Measurements from ENCODE around the gene ANO10. TPM values are rescaled to one million over a fixed set of nuclear protein-coding genes. Genes with fewer than 3 reads are reported as not detected.

The ANO10 gene
- total and polyA plus RNA-seq, 2 donors (not counting 3 experiments of a cell fraction or from before 2014, with no cell fraction given), result 28.4 to 45.8 TPM

DNA sequence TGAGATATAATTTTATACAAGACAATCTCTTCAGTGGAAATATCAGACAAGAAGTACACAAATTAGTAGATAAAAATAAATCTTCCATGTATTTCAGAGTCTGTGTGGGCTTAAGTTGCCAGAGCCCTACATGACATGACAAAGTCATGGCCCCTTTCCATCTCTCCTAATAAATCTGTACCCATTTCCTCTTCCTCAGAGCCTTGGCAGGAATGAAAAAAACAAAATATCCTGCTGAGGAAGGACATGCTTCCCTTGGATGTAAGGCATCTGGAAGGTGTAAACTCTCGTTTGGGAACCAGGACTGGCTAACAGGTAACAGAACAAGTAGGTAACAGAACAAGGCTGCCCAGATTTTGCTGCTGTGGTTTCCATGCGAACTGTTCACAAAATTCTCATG is 187.4 kb downstream of the ANO10 start:
- H3K27ac ChIP-seq (ENCODE audit: insufficient read depth, low read depth, low read length), result no peak overlapping the region
- intact Hi-C loops (cut with micrococcal nuclease), result no loop called here
- H3K4me2 ChIP-seq (ENCODE audit: insufficient read depth, low read length), result no peak overlapping the region
- dilution Hi-C loops (cut with MboI; ENCODE audit: extremely low pct_ligation_motif_present, low sequenced_read_pairs), result no loop called here
- no peaks in the 10 kb centered on the region for H3K79me2 ChIP-seq (ENCODE audit: control insufficient read depth, insufficient read depth, low read length)
- no peaks in the 10 kb centered on the region for H3K27me3 ChIP-seq (ENCODE audit: control insufficient read depth in 2 of 2, insufficient read depth in 2 of 2, low read length in 2 of 2)
- H3K36me3 ChIP-seq (ENCODE audit: control insufficient read depth in 2 of 2, extremely low read depth in 1 of 2, insufficient read depth in 2 of 2, low read length in 2 of 2), result no peaks in the 10 kb centered on the region
- DNase-seq (ENCODE audit: low read depth, low spot score) (peak; percentile 9), FAIRE-seq (no peak)
- no peaks in the 10 kb centered on the region for H3K9me1 ChIP-seq (replicated peaks; ENCODE audit: control insufficient read depth, extremely low read depth, insufficient read depth, low read length)
- no peak overlapping the region for H2AFZ ChIP-seq (ENCODE audit: low read depth, low read length)
- no peaks in the 10 kb centered on the region for H4K20me1 ChIP-seq (replicated peaks; ENCODE audit: control insufficient read depth, extremely low read depth, insufficient read depth, low read length)
- BruUV-seq (replicated peaks), result no TSS peak
- TF ChIP-seq GATA2 (IDR thresholded peaks at IDR 0.05; ENCODE audit: insufficient read depth, insufficient read length, low read depth, low read length) (no peak), EZH2 (IDR thresholded peaks at IDR 0.05; ENCODE audit: borderline replicate concordance, low read depth, low read length, severe bottlenecking) (no peak)
- H3K9me3 ChIP-seq (replicated peaks; ENCODE audit: control insufficient read depth, insufficient read depth, low read length), result no peaks in the 10 kb centered on the region
- CTCF ChIA-PET, result no interaction called here
- H3K4me3 ChIP-seq (replicated peaks in 1 of 3; ENCODE audit: insufficient read depth in 1 of 3, low read depth in 1 of 3, low read length in 3 of 3), result no peak overlapping the region
- no peak overlapping the region for H3K9ac ChIP-seq (replicated peaks; ENCODE audit: extremely low read depth, insufficient read depth, low read length)
- no peaks in the 10 kb centered on the region for H3K4me1 ChIP-seq (ENCODE audit: control insufficient read depth, extremely low read depth, insufficient read depth, low read length)
- POLR2A ChIA-PET, result no interaction called here

DNA sequence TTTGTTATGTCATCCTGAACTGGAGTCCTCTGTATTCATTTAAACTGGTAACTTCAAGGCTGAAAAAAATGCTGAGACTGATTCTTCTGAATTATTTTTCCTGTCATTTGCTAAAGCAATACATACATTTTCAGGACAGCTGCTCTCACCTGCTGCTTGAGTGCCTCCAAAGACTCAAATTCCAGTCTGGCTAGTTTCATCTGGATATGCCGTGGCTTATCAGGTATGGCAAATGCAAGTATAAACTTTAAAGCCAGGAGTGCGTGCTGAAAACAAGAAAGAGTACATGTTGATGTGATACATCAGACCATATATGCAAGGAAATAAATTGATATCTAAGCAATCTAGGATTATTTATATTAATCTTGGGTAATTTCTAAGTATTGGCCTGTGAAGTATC is 189.3 kb downstream of the ANO10 start:
- Histone ChIP-seq H3K9ac (replicated peaks; ENCODE audit: extremely low read depth, insufficient read depth, low read length) (no peak overlapping the region), H3K9me1 (replicated peaks; ENCODE audit: control insufficient read depth, extremely low read depth, insufficient read depth, low read length) (no peaks in the 10 kb centered on the region), H3K4me3 (replicated peaks in 1 of 3; ENCODE audit: insufficient read depth in 1 of 3, low read depth in 1 of 3, low read length in 3 of 3) (no peak overlapping the region), H4K20me1 (replicated peaks; ENCODE audit: control insufficient read depth, extremely low read depth, insufficient read depth, low read length) (no peaks in the 10 kb centered on the region), H3K4me1 (ENCODE audit: control insufficient read depth, extremely low read depth, insufficient read depth, low read length) (no peaks in the 10 kb centered on the region), H3K27ac (ENCODE audit: insufficient read depth, low read depth, low read length) (no peak overlapping the region), H3K36me3 (ENCODE audit: control insufficient read depth in 2 of 2, extremely low read depth in 1 of 2, insufficient read depth in 2 of 2, low read length in 2 of 2) (no peaks in the 10 kb centered on the region), H3K27me3 (ENCODE audit: control insufficient read depth in 2 of 2, insufficient read depth in 2 of 2, low read length in 2 of 2) (no peaks in the 10 kb centered on the region), H3K4me2 (ENCODE audit: insufficient read depth, low read length) (no peak overlapping the region), H3K79me2 (ENCODE audit: control insufficient read depth, insufficient read depth, low read length) (no peaks in the 10 kb centered on the region), H2AFZ (ENCODE audit: low read depth, low read length) (no peak overlapping the region), H3K9me3 (replicated peaks; ENCODE audit: control insufficient read depth, insufficient read depth, low read length) (no peaks in the 10 kb centered on the region)
- TF ChIP-seq POLR2AphosphoS5 (IDR thresholded peaks at IDR 0.05; ENCODE audit: insufficient read depth, low read depth, low read length), result no peak
- TF ChIP-seq, protein P1, sequence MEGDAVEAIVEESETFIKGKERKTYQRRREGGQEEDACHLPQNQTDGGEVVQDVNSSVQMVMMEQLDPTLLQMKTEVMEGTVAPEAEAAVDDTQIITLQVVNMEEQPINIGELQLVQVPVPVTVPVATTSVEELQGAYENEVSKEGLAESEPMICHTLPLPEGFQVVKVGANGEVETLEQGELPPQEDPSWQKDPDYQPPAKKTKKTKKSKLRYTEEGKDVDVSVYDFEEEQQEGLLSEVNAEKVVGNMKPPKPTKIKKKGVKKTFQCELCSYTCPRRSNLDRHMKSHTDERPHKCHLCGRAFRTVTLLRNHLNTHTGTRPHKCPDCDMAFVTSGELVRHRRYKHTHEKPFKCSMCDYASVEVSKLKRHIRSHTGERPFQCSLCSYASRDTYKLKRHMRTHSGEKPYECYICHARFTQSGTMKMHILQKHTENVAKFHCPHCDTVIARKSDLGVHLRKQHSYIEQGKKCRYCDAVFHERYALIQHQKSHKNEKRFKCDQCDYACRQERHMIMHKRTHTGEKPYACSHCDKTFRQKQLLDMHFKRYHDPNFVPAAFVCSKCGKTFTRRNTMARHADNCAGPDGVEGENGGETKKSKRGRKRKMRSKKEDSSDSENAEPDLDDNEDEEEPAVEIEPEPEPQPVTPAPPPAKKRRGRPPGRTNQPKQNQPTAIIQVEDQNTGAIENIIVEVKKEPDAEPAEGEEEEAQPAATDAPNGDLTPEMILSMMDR (IDR thresholded peaks at IDR 0.05; ENCODE audit: extremely low read depth in 1 of 2, insufficient read depth in 1 of 2, low read depth in 1 of 2, low read length in 2 of 2), result no peak
- FAIRE-seq (no peak), DNase-seq (ENCODE audit: low read depth, low spot score) (no peak)
- POLR2A ChIA-PET, result no interaction called here
- intact Hi-C loops (cut with micrococcal nuclease) (no loop called here), dilution Hi-C loops (cut with MboI; ENCODE audit: extremely low pct_ligation_motif_present, low sequenced_read_pairs) (no loop called here)
- CTCF ChIA-PET, result interaction anchor here (0.9 kb wide), 1 partner anchor 63 kb away, joined by 3 read pairs; no protein-coding TSS in a partner anchor
- no TSS peak for BruUV-seq (replicated peaks)
